ENCODE measurements around the gene TMEM43.
A peak's percentile ranks its signal among the peaks of the same experiment; 100 is the strongest.

TMEM43 gene

GRCh38 chr3:14178247-14179113 is 53.6 kb downstream of the TMEM43 start, which contains the start of the genes LSM3 and XPC:
Gene LSM3, plus strand, starts transcription at chr3:14178817. Its CDS starts 44 bp downstream, at chr3:14178861.
Gene XPC, minus strand, starts transcription at chr3:14178601. Its CDS starts 33 bp downstream, at chr3:14178568.
- Histone ChIP-seq H3K79me2 (ENCODE audit: control insufficient read depth, low read length) (peaks cover 94% of the 10 kb centered on the region), H3K27ac (ENCODE audit: low read depth, low read length) (peak within 1 kb of the TSS; percentile 48), H3K4me1 (ENCODE audit: control insufficient read depth, low read length) (peaks cover 61% of the 10 kb centered on the region), H4K20me1 (ENCODE audit: control insufficient read depth, insufficient read depth, low read depth, low read length) (peaks cover 14% of the 10 kb centered on the region; the same call in 1 of the 2 replicates), H3F3A (ENCODE audit: control insufficient read depth, insufficient read depth) (peaks cover 13% of the 10 kb centered on the region), H3K4me2 (ENCODE audit: low read length) (peak within 1 kb of the TSS; percentile 79), H3K9me3 (ENCODE audit: control insufficient read depth, insufficient read depth, low read length) (no peaks in the 10 kb centered on the region), H3K27me3 (ENCODE audit: control insufficient read depth, low read length) (no peaks in the 10 kb centered on the region), H3K36me3 (ENCODE audit: control insufficient read depth, low read length) (peaks cover 31% of the 10 kb centered on the region), H3K4me3 (ENCODE audit: low read length) (peak within 1 kb of the TSS; percentile 98), H3K9me2 (replicated peaks; ENCODE audit: control insufficient read depth, low read length) (no peaks in the 10 kb centered on the region)
- TF ChIP-seq CTCF (IDR thresholded peaks at IDR 0.05; ENCODE audit: low read depth, low read length, poor library complexity, severe bottlenecking): no peak
- TF ChIP-seq EZH2phosphoT487 (IDR thresholded peaks at IDR 0.05; ENCODE audit: borderline replicate concordance, low read length): no peak

DNA sequence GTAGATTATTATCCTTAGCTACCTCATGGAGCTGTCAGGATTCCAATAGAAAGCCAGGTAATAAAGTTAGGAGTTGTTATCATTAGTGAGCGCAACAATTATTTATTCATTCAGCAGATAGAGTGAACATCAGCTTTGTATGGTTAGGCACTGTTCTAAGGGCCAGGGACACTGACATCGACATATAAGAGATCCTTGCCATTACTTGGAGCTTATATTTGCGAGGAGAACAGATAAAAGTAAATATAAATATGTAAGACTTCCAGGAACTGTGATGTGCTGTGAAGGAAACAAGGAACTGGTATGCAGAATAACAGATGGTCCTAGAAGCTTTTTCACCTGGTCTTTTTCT is 54.2 kb downstream of the TMEM43 start:
- Histone ChIP-seq H3K4me2 (ENCODE audit: low read length) (peak overlapping the region; percentile 73), H3K36me3 (ENCODE audit: control insufficient read depth, low read length) (peaks cover 37% of the 10 kb centered on the region), H3K79me2 (ENCODE audit: control insufficient read depth, low read length) (peaks cover 97% of the 10 kb centered on the region), H3K4me1 (ENCODE audit: control insufficient read depth, low read length) (peaks cover 59% of the 10 kb centered on the region), H3K9me2 (replicated peaks; ENCODE audit: control insufficient read depth, low read length) (no peaks in the 10 kb centered on the region), H3K9me3 (ENCODE audit: control insufficient read depth, insufficient read depth, low read length) (no peaks in the 10 kb centered on the region), H3K27ac (ENCODE audit: low read depth, low read length) (peak overlapping the region; percentile 48), H3K27me3 (ENCODE audit: control insufficient read depth, low read length) (no peaks in the 10 kb centered on the region), H3K4me3 (ENCODE audit: low read length) (peak overlapping the region; percentile 98), H3F3A (ENCODE audit: control insufficient read depth, insufficient read depth) (peaks cover 13% of the 10 kb centered on the region), H4K20me1 (ENCODE audit: control insufficient read depth, insufficient read depth, low read depth, low read length) (peaks cover 14% of the 10 kb centered on the region; the same call in 1 of the 2 replicates)
- no peak for TF ChIP-seq EZH2phosphoT487 (IDR thresholded peaks at IDR 0.05; ENCODE audit: borderline replicate concordance, low read length)
- TF ChIP-seq CTCF (IDR thresholded peaks at IDR 0.05; ENCODE audit: low read depth, low read length, poor library complexity, severe bottlenecking): no peak

DNA sequence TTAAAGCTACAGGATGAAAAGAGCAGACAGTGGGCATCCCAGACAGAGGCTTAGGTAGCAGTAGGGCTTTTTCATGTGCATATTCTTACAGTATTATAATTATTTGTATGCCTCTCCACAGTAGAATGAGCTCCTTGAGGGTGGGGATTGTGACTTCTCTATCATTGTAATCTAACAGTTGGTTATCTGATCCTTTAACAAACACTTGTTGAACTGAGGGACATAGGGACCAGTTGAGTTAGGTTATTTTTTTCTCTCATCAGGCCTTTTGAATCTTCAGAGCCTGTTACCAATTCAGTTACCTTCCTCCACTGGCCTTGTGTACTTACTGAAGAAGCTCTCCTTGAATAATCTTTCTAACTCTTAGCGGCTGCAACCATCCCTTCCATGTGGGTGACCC is 54.9 kb downstream of the TMEM43 start:
- peak overlapping the region; percentile 98 for H3K4me3 ChIP-seq (ENCODE audit: low read length)
- peaks cover 34% of the 10 kb centered on the region for H3K36me3 ChIP-seq (ENCODE audit: control insufficient read depth, low read length)
- H3K79me2 ChIP-seq (ENCODE audit: control insufficient read depth, low read length): peaks cover 91% of the 10 kb centered on the region
- H3K9me2 ChIP-seq (replicated peaks; ENCODE audit: control insufficient read depth, low read length): no peaks in the 10 kb centered on the region
- no peak overlapping the region for H3K27ac ChIP-seq (ENCODE audit: low read depth, low read length)
- H3K4me2 ChIP-seq (ENCODE audit: low read length): peak overlapping the region; percentile 73
- no peaks in the 10 kb centered on the region for H3K27me3 ChIP-seq (ENCODE audit: control insufficient read depth, low read length)
- TF ChIP-seq CTCF (IDR thresholded peaks at IDR 0.05; ENCODE audit: low read depth, low read length, poor library complexity, severe bottlenecking) (no peak), EZH2phosphoT487 (IDR thresholded peaks at IDR 0.05; ENCODE audit: borderline replicate concordance, low read length) (no peak)
- H4K20me1 ChIP-seq (ENCODE audit: control insufficient read depth, insufficient read depth, low read depth, low read length): peaks cover 14% of the 10 kb centered on the region; the same call in 1 of the 2 replicates
- H3K9me3 ChIP-seq (ENCODE audit: control insufficient read depth, insufficient read depth, low read length): no peaks in the 10 kb centered on the region
- H3K4me1 ChIP-seq (ENCODE audit: control insufficient read depth, low read length): peaks cover 52% of the 10 kb centered on the region
- peaks cover 13% of the 10 kb centered on the region for H3F3A ChIP-seq (ENCODE audit: control insufficient read depth, insufficient read depth)

Measured in DOHH2 (cell line).